KG1 (cell line): Measurements from ENCODE around the gene GALNT12.

Experiments used
- DNase-seq: peaks from one replicate; lab custom pipeline; 2025; lab: John Stamatoyannopoulos, UW

Gene GALNT12

GRCh38 chr9:98880311-98881015 is 73.0 kb downstream of the GALNT12 start:
- DNase-seq = no peak

- DNase-seq = no peak
These were observed 73.9 kb downstream of the GALNT12 start for GRCh38 chr9:98881356-98881755.

- no peak for DNase-seq
These were observed 74.5 kb downstream of the GALNT12 start for GRCh38 chr9:98881836-98882568.

- DNase-seq = no peak
These were observed 75.1 kb downstream of the GALNT12 start for GRCh38 chr9:98882569-98882923.

GRCh38 chr9:98883276-98883675 is 75.8 kb downstream of the GALNT12 start:
- DNase-seq = no peak

GRCh38 chr9:98884849-98885248 is 77.4 kb downstream of the GALNT12 start:
- no peak for DNase-seq

GRCh38 chr9:98885575-98886295 is 78.3 kb downstream of the GALNT12 start:
- no peak for DNase-seq

- no peak for DNase-seq
These were observed 79.3 kb downstream of the GALNT12 start for GRCh38 chr9:98886691-98887229.

GRCh38 chr9:98887918-98888510 is 80.5 kb downstream of the GALNT12 start:
- DNase-seq = no peak

GRCh38 chr9:98888801-98889421 is 81.4 kb downstream of the GALNT12 start:
- no peak for DNase-seq

GRCh38 chr9:98890256-98890655 is 82.8 kb downstream of the GALNT12 start:
- no peak for DNase-seq

- DNase-seq = no peak
These were observed 84.8 kb downstream of the GALNT12 start for GRCh38 chr9:98892288-98892687.

GRCh38 chr9:98892690-98893089 is 85.2 kb downstream of the GALNT12 start:
- no peak for DNase-seq

GRCh38 chr9:98894171-98894570 is 86.7 kb downstream of the GALNT12 start:
- DNase-seq = no peak

- no peak for DNase-seq
These were observed 87.3 kb downstream of the GALNT12 start for GRCh38 chr9:98894761-98895160.

- no peak for DNase-seq
These were observed 89.2 kb downstream of the GALNT12 start for GRCh38 chr9:98896632-98897031.

GRCh38 chr9:98897745-98898144 is 90.3 kb downstream of the GALNT12 start:
- DNase-seq = no peak

- DNase-seq = peak; percentile 9
These were observed 92.1 kb downstream of the GALNT12 start for GRCh38 chr9:98899408-98900056.
